Hematopoietic multipotent progenitor cell treated with erythropoietin and hydrocortisone succinate and interleukin-3 and kit ligand, for 8 days (in vitro differentiated cells): ENCODE results near the gene OR4E2.
"Not testable (repeated sequence)": the region's sequence is repeated elsewhere in the genome, so short reads cannot be mapped to it uniquely, and the experiment has no call there.

ENCODE experiments used
- DNase-seq: peaks from one replicate; pipeline ENCODE4 v3.0.0-alpha.2; 2015

The OR4E2 gene, protein sequence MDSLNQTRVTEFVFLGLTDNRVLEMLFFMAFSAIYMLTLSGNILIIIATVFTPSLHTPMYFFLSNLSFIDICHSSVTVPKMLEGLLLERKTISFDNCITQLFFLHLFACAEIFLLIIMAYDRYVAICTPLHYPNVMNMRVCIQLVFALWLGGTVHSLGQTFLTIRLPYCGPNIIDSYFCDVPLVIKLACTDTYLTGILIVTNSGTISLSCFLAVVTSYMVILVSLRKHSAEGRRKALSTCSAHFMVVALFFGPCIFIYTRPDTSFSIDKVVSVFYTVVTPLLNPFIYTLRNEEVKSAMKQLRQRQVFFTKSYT

DNA sequence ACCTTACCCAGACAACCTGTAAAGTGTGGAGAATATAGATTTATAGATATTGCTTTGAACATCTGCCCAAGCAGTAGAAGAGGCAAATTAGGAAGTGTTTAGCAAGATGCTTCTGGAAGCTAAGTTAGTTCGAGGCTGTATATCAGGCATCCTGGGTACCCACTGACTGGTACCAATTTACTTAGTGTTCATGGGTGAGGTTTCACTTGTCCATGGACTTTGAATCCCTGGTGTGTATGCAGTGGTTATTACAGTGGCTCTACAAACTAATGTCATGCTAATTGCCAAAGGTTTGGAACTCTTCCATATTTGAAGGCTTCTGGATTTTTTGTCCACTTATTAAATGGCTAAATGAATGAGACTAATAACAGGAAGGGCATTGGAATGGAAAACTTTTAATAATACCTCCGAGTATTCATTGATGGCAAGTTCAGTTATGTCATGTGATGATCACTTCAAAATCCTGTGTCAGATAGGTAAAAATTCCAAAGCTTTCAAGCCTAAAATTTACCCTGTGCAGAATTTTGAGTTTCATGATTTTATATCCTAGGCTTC, at the start of gene OR4E2:
OR4E2 (plus strand) TSS at position 505 of the 555 bp plus-strand sequence. CDS start 11,248 bp downstream, outside the sequence.
- DNase-seq: no peak

GRCh38 chr14:21612324-21612723, 41.3 kb upstream of the OR4E2 start:
- DNase-seq: no peak

GRCh38 chr14:21614240-21614639, 39.4 kb upstream of the OR4E2 start:
- no peak for DNase-seq

DNA sequence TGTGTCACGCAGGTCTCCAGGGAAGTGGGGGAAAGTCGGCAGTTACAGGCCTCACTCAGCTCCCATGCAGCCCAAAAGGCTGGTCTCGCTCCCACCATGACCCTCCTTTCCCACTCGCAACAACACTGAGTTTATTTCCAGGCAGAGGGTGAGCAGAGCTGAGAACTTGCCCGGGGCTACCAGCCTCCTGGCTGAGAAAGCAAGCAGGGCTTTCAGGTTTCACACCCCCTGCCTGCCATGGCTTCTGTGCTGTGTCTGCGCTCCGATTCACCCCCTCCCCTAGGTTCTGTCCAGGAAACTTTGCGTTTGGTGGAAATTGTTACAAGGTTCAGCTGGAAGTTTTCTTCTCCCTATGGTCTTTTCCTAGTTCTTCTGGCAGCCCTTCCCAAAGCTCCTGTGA, 36.0 kb upstream of the OR4E2 start:
- DNase-seq: no peak

GRCh38 chr14:21626491-21627230, 27.0 kb upstream of the OR4E2 start:
- no peak for DNase-seq

DNA sequence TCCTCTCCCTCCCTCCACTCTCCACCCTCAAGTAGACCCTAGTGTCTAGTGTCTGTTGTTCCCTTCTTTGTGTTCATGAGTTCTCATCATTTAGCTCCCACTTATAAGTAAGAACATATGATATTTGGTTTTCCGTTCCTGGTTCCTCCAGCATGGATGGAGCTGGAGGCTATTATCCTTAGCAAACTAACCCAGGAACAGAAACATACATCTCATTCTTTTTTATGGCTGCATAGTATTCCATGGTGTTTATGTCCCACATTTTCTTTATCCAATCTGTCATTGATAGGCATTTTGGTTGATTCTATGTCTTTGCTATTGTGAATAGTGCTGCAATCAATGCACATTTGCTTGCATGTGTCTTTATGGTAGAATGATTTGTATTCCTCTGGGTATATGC, 23.1 kb upstream of the OR4E2 start:
- not testable (repeated sequence) for DNase-seq

- DNase-seq: no peak
These were observed 22.6 kb upstream of the OR4E2 start for GRCh38 chr14:21631084-21631483.

DNA sequence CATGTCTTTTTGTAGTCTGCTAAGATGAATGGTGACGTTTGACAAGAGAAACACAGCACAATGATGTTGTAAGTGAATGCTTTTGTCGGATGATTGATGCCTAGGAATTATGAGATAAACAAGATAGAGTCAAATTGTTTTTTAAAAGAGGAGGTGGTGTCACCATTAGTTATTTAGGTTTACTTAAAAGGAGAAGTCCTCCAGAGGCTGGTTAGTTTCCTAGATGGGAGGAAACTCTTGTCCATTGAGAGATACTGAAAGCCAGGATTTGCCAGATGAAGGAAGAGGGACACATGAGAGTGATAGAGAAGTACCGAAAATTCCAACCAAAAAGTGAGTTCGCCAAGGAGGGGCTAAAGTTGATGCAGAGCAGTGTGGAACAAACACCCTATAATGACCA, 18.8 kb upstream of the OR4E2 start, which contains the start of gene OR10G2:
OR10G2 (minus strand) TSS at position 101 of the 400 bp plus-strand sequence; CDS start at position 3, 98 bp downstream.
- no peak for DNase-seq

GRCh38 chr14:21642683-21643082, 11.0 kb upstream of the OR4E2 start:
- DNase-seq: no peak

GRCh38 chr14:21643407-21643806, 10.2 kb upstream of the OR4E2 start:
- no peak for DNase-seq

GRCh38 chr14:21647380-21647779, 6.3 kb upstream of the OR4E2 start:
- peak; percentile 5 for DNase-seq

GRCh38 chr14:21652209-21652808, 1.3 kb upstream of the OR4E2 start:
- no peak for DNase-seq

- DNase-seq: no peak
These were observed 580 bp downstream of the OR4E2 start for GRCh38 chr14:21654215-21654614.

GRCh38 chr14:21656980-21657379, 3.3 kb downstream of the OR4E2 start:
- no peak for DNase-seq

DNA sequence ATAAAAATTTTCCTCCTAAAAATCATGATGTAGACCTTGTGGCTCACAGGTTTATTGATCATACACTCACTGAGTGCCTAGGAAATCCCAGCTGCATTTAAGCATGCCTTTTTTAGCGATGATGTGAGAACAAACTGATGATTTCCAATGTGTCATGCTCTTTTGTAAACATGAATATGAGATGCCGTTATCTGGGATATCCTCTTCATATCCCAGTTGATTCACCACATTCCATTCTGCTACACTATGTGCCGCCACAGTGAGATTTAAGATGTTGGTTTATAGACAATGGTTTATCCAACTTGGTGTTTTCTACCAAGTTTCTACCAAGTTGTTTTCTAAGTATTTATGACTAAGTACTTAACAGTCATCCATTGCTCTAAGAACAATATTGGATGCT, 14.7 kb downstream of the OR4E2 start:
- DNase-seq: no peak

DNA sequence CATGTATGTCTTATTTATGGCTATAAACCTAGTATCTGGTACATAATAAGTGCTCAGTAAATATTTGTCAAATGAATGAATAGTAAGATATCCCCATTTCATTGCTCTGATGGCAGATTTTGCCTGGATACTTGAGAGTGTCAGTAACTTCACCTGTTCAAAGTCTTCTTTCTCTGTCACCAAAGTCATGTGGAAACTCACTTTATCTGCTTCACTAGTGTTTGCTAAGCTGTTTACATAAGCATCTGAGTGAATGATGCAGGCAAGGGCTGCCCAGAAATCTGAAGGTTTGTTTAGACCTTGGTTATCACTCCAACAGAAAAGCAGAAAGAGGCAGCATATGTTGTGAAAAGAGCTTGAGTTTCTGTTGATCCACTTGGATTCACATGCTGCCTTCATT, 15.6 kb downstream of the OR4E2 start:
- DNase-seq: no peak

- DNase-seq: no peak
These were observed 17.7 kb downstream of the OR4E2 start for GRCh38 chr14:21671371-21671770.

DNA sequence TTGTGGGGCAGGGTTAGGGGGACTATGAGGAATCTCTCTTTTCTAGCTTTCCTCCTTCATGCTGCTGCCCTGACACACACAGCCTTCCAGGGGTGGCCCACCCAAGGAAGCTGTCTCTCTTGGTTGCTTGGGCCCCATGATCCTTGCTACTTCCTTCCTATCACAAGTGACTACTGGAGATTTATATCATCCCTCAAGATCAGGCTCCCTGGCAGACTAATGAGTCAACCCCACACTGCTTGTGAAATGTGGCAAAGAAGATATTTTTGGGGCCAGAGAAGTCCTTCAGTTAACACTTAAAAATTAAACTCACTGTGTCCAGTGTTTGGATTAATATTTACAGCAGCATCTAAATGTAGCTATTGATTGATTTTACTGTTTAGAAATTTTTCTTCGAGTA, 18.5 kb downstream of the OR4E2 start:
- no peak for DNase-seq

GRCh38 chr14:21673718-21674117, 20.1 kb downstream of the OR4E2 start, which contains the start of gene OR4E1:
OR4E1 (minus strand) TSS chr14:21673818; CDS start chr14:21670935, 2,883 bp downstream.
- no peak for DNase-seq

DNA sequence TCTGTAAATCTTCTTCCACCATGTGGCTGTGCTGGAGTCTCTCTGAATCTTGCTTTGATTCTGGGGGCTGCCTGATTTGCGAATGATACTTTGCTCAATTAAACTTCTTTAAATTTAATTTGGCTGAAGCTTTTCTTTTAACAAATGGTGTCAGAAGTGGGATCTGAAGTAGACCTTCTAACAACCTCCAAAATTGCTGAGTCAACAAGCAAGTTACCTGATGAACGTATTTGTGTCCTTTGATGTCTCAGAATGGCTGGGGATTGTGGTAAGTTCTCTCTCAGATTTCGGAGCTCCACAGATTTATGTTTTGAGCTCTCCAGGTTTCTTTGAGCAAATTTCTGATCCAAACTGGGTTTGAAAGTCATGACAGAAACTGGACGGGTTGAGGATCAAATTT, 21.9 kb downstream of the OR4E2 start:
- no peak for DNase-seq

DNA sequence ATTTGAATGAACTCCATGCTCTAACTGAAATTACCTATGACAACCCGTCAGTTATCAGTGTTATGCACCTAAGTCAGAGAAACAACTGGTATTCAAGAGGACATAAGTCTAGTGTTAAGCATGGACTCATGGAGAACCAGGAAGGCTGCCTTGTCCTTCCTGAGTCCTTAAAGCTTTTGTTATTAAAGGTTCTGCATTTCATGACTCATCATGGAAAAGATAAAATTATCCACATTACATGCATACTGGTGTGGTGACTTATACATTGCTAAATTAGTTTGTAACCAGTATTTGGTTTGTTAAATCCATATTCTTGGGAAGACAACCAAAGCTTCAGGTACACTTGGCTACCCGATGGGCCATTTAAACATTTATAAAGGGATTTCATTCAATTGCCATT, 26.4 kb downstream of the OR4E2 start:
- no peak for DNase-seq

- no peak for DNase-seq
These were observed 32.8 kb downstream of the OR4E2 start for GRCh38 chr14:21686468-21686867.

DNA sequence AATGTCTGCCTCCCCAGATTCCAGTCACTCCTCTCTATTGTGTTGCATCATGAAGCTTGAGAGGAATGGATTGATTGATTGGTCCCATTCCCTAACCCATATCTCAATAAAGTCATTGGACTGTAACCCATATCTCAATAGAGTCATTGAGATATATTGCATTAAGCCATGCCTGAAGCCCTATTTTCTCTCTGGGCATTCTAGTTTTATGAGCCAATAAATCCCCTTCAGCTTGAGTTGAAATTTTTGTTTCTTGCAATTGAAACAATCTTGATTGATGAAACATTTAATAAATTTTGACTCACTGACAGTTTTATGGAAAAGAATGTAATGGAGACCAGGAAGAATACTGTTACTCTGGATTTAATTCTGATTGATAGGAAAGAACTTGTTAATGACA, 40.8 kb downstream of the OR4E2 start:
- DNase-seq: no peak
